GM19023 (cell line): Measurements from ENCODE around the gene KRTAP10-4.

Experiments used
- ATAC-seq: cut with Tn5 transposase; IDR thresholded peaks from one replicate; pipeline ENCODE4 v1.9.1; 2021; ENCODE audit warnings: mild to moderate bottlenecking, moderate library complexity; ENCODE audit not compliant: unreplicated experiment

KRTAP10-4 gene

GRCh38 chr21:44614961-44615391, 41.4 kb downstream of the KRTAP10-4 start:
- ATAC-seq, result no peak

- ATAC-seq, result no peak
These were observed 41.9 kb downstream of the KRTAP10-4 start for GRCh38 chr21:44615466-44615865.

GRCh38 chr21:44615911-44616590, 42.5 kb downstream of the KRTAP10-4 start:
- ATAC-seq, result no peak

- ATAC-seq, result no peak
These were observed 43.0 kb downstream of the KRTAP10-4 start for GRCh38 chr21:44616591-44616926.

GRCh38 chr21:44617071-44617501, 43.6 kb downstream of the KRTAP10-4 start:
- ATAC-seq, result no peak

GRCh38 chr21:44618504-44618903, 45.0 kb downstream of the KRTAP10-4 start:
- no peak for ATAC-seq

- no peak for ATAC-seq
These were observed 45.4 kb downstream of the KRTAP10-4 start for GRCh38 chr21:44618909-44619308.

- no peak for ATAC-seq
These were observed 46.4 kb downstream of the KRTAP10-4 start for GRCh38 chr21:44619886-44620285.

GRCh38 chr21:44623575-44623974, 50.0 kb downstream of the KRTAP10-4 start:
- ATAC-seq, result no peak
